Measurements from ENCODE around the gene CYP2D6. TPM values are rescaled to one million over a fixed set of nuclear protein-coding genes. Genes with fewer than 3 reads are reported as not detected.
A peak's percentile ranks its signal among the peaks of the same experiment; 100 is the strongest.

The CYP2D6 gene
- total and polyA plus RNA-seq, 4 experiments from 2014 or later, result 0.23 to 10.7 (median 8.8) TPM; not detected in 1

DNA sequence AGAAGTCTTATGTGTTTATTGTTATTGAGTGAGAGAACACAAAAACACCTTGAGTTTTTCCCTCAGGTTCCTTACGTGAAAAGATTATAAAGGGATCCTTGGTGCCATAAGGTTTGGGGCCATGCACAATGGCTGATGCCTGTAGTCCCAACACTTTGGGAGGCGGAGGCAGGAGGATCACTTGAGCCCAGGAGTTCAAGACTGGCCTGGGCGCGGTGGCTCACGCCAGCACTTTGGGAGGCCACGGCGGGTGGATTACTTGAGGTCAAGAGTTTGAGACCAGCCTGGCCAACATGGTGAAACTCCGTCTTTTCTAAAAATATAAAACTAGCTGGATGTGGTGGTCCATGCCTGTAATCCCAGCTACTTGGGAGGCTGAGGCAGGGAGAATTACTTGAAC is 45.7 kb downstream of the CYP2D6 start:
- intact Hi-C loops (cut with micrococcal nuclease), result no loop called here
- peaks cover 29% of the 10 kb centered on the region for H3K4me1 ChIP-seq (ENCODE audit: insufficient read depth, low read length)
- no peaks in the 10 kb centered on the region for H3K9me3 ChIP-seq (ENCODE audit: control insufficient read depth in 1 of 2, low read length in 2 of 2)
- Mint-ChIP-seq H3K27me3 (no peaks in the 10 kb centered on the region), H3K4me3 (no peak overlapping the region), H3K36me3 (peaks cover 36 to 59% of the 10 kb centered on the region in 2 donors), H3K4me1 (peaks cover 29 to 56% (median 41%) of the 10 kb centered on the region in 4 donors), H3K9me3 (no peaks in the 10 kb centered on the region), H3K27ac (peak overlapping the region in 1 of 7 donors; percentile 59)
- no peak for DNase-seq
- H3K4me3 ChIP-seq (ENCODE audit: low read length in 2 of 2), result no peak overlapping the region
- POLR2A ChIA-PET (ENCODE audit: partially characterized antibody), result interaction anchor here (1.1 kb wide), 1 partner anchor 396 kb away, joined by 4 read pairs; the partner anchor contains the start of gene SNU13
- H3K27ac ChIP-seq (ENCODE audit: low read depth, low read length), result no peak overlapping the region
- no peaks in the 10 kb centered on the region for H3K27me3 ChIP-seq (ENCODE audit: insufficient read depth, low read length)
- H3K36me3 ChIP-seq (ENCODE audit: insufficient read depth, low read length), result peaks cover 46% of the 10 kb centered on the region
- CTCF ChIA-PET (ENCODE audit: partially characterized antibody), result interaction anchor here (1.0 kb wide), 1 partner anchor 9 kb away, joined by 3 read pairs; no protein-coding TSS in a partner anchor

GRCh38 chr22:42083119-42083518 is 47.5 kb downstream of the CYP2D6 start:
- Histone ChIP-seq H3K9me3 (ENCODE audit: control insufficient read depth in 1 of 2, low read length in 2 of 2) (no peaks in the 10 kb centered on the region), H3K4me3 (ENCODE audit: low read length in 2 of 2) (no peak overlapping the region), H3K4me1 (ENCODE audit: insufficient read depth, low read length) (peaks cover 27% of the 10 kb centered on the region), H3K27me3 (ENCODE audit: insufficient read depth, low read length) (no peaks in the 10 kb centered on the region), H3K27ac (ENCODE audit: low read depth, low read length) (no peak overlapping the region), H3K36me3 (ENCODE audit: insufficient read depth, low read length) (peaks cover 46% of the 10 kb centered on the region)
- H3K4me1 Mint-ChIP-seq, result peaks cover 20 to 55% (median 38%) of the 10 kb centered on the region in 4 donors
- no peaks in the 10 kb centered on the region for H3K9me3 Mint-ChIP-seq
- CTCF ChIA-PET (ENCODE audit: partially characterized antibody), result no interaction called here
- H3K4me3 Mint-ChIP-seq, result peak overlapping the region in 1 of 8 donors; percentile 45
- POLR2A ChIA-PET (ENCODE audit: partially characterized antibody), result interaction anchor here (1.2 to 1.3 kb wide), 2 partner anchors 8 to 13 kb away, joined by 3 to 5 read pairs; partner anchors contain the start of gene NAGA
- H3K27ac Mint-ChIP-seq, result peak overlapping the region in 3 of 7 donors; percentile 68 to 78 (median 73)
- no peaks in the 10 kb centered on the region for H3K27me3 Mint-ChIP-seq
- peak in 1 of 5 donors; percentile 4 for DNase-seq
- H3K36me3 Mint-ChIP-seq, result peaks cover 33 to 52% of the 10 kb centered on the region in 2 donors
- intact Hi-C loops (cut with micrococcal nuclease), result no loop called here

GRCh38 chr22:42080287-42080686 is 50.3 kb downstream of the CYP2D6 start:
- H3K4me3 ChIP-seq (ENCODE audit: low read length in 2 of 2), result peak overlapping the region; percentile 70 to 78
- Mint-ChIP-seq H3K27me3 (no peaks in the 10 kb centered on the region), H3K9me3 (no peaks in the 10 kb centered on the region), H3K36me3 (peaks cover 22 to 34% of the 10 kb centered on the region in 2 donors), H3K4me1 (peaks cover 17 to 52% (median 33%) of the 10 kb centered on the region in 4 donors), H3K27ac (peak overlapping the region; percentile 93 to 100 (median 99)), H3K4me3 (peak overlapping the region; percentile 88 to 98 (median 96))
- no peaks in the 10 kb centered on the region for H3K27me3 ChIP-seq (ENCODE audit: insufficient read depth, low read length)
- H3K4me1 ChIP-seq (ENCODE audit: insufficient read depth, low read length), result peaks cover 31% of the 10 kb centered on the region
- no peaks in the 10 kb centered on the region for H3K9me3 ChIP-seq (ENCODE audit: control insufficient read depth in 1 of 2, low read length in 2 of 2)
- DNase-seq, result peak in 1 of 5 donors; percentile 44
- intact Hi-C loops (cut with micrococcal nuclease), result loop anchor here (1.0 kb wide), 1 partner anchor 10 kb away; the partner anchor contains the start of gene NDUFA6
- CTCF ChIA-PET (ENCODE audit: partially characterized antibody), result interaction anchor here (5.6 kb wide), 1 partner anchor 9 kb away, joined by 48 read pairs; the partner anchor contains the start of gene NDUFA6
- H3K36me3 ChIP-seq (ENCODE audit: insufficient read depth, low read length), result peaks cover 25% of the 10 kb centered on the region
- POLR2A ChIA-PET (ENCODE audit: partially characterized antibody), result interaction anchor here (0.6 to 4.4 kb wide), 24 partner anchors 10 to 534 kb away, joined by 3 to 208 read pairs (median 6); partner anchors contain the start of genes CCDC134, CENPM, DESI1 and NAGA
- peak overlapping the region; percentile 97 for H3K27ac ChIP-seq (ENCODE audit: low read depth, low read length)

DNA sequence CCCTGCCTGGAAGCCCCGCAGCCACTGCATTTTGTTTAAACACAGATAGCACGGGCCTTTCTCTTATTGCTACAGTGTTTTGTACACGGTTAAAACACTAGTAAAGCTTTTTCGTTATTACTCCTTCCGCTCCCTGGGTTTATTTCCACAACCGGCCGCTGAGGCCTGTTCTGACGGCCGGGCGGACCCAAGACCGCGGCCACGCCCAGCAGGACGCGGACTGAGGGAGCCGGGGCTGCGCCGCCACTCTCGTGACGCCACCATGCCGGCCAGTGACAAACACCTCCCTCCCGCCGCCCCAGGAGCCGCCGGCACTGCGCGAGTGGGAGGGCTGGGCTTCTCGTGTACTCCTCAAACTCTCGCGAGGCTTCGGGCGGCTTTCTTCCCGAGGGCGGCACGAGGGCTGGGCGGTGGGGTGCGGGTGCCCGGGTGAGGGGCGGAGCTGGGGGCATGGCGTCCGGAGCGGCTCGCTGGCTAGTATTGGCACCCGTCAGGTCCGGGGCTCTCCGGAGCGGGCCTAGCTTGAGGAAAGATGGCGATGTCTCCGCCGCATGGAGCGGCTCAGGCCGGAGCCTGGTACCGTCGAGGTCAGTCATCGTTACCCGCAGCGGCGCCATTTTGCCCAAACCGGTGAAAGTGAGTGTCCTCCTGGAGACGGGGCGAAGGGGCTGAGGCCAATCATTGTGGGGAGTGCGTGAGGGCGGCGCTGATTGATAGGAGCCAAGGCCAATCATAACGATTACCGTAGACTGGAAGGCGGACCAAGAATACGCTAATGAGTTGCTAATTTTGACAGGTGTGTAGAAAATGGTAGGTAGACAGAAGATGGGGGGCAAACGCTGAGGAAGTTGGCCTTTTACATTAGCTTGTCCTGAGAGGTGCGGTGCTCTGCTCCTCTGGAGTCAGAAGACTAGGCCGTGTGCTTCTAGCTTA is 51.0 kb downstream of the CYP2D6 start, which contains the start of gene SMDT1:
TSS of gene SMDT1 (plus strand) at position 382 of the 933 bp plus-strand sequence. CDS start at position 451, 69 bp downstream.
- H3K4me1 ChIP-seq (ENCODE audit: insufficient read depth, low read length), result peaks cover 38% of the 10 kb centered on the region
- H3K9me3 Mint-ChIP-seq, result no peaks in the 10 kb centered on the region
- peak within 1 kb of the TSS; percentile 70 to 78 for H3K4me3 ChIP-seq (ENCODE audit: low read length in 2 of 2)
- ChIA-PET CTCF (ENCODE audit: partially characterized antibody) (interaction anchor here (0.6 to 5.6 kb wide), 3 partner anchors 10 to 359 kb away, joined by 3 to 48 read pairs (median 8); partner anchors contain the start of gene NDUFA6), POLR2A (ENCODE audit: partially characterized antibody) (interaction anchor here (0.6 to 4.4 kb wide), 42 partner anchors 9 to 634 kb away, joined by 3 to 208 read pairs (median 5); partner anchors contain the start of genes CCDC134, CENPM, DESI1 and NAGA)
- peak within 1 kb of the TSS; percentile 93 to 100 (median 99) for H3K27ac Mint-ChIP-seq
- H3K9me3 ChIP-seq (ENCODE audit: control insufficient read depth in 1 of 2, low read length in 2 of 2), result no peaks in the 10 kb centered on the region
- intact Hi-C loops (cut with micrococcal nuclease), result loop anchor here (1.0 to 10.0 kb wide), 5 partner anchors 9 to 535 kb away; partner anchors contain the start of genes NAGA, NDUFA6, POLDIP3 and SNU13
- H3K27me3 ChIP-seq (ENCODE audit: insufficient read depth, low read length), result no peaks in the 10 kb centered on the region
- H3K36me3 ChIP-seq (ENCODE audit: insufficient read depth, low read length), result peaks cover 19% of the 10 kb centered on the region
- H3K36me3 Mint-ChIP-seq, result peaks cover 19 to 27% of the 10 kb centered on the region in 2 donors
- no peaks in the 10 kb centered on the region for H3K27me3 Mint-ChIP-seq
- H3K4me3 Mint-ChIP-seq, result peak within 1 kb of the TSS; percentile 88 to 98 (median 96)
- peaks cover 19 to 58% (median 38%) of the 10 kb centered on the region in 4 donors for H3K4me1 Mint-ChIP-seq
- peak; percentile 98 to 99 (median 99) for DNase-seq
- H3K27ac ChIP-seq (ENCODE audit: low read depth, low read length), result peak within 1 kb of the TSS; percentile 97

GRCh38 chr22:42078469-42079318 is 51.9 kb downstream of the CYP2D6 start:
- Mint-ChIP-seq H3K36me3 (peaks cover 14 to 19% of the 10 kb centered on the region in 2 donors), H3K4me3 (peak overlapping the region; percentile 88 to 98 (median 96)), H3K27ac (peak overlapping the region; percentile 93 to 100 (median 99)), H3K9me3 (no peaks in the 10 kb centered on the region), H3K4me1 (peaks cover 18 to 59% (median 35%) of the 10 kb centered on the region in 4 donors), H3K27me3 (no peaks in the 10 kb centered on the region)
- ChIA-PET POLR2A (ENCODE audit: partially characterized antibody) (interaction anchor here (0.7 to 4.4 kb wide), 32 partner anchors 8 to 633 kb away, joined by 3 to 208 read pairs (median 5); partner anchors contain the start of genes CCDC134, DESI1, NAGA and NDUFA6), CTCF (ENCODE audit: partially characterized antibody) (interaction anchor here (1.0 to 5.6 kb wide), 3 partner anchors 11 to 360 kb away, joined by 3 to 48 read pairs (median 3); partner anchors contain the start of gene NDUFA6)
- intact Hi-C loops (cut with micrococcal nuclease), result loop anchor here (1.0 to 10.0 kb wide), 4 partner anchors 8 to 536 kb away; partner anchors contain the start of genes NAGA, POLDIP3, SNU13 and WBP2NL
- Histone ChIP-seq H3K4me3 (ENCODE audit: low read length in 2 of 2) (peak overlapping the region; percentile 70 to 78), H3K27ac (ENCODE audit: low read depth, low read length) (peak overlapping the region; percentile 97), H3K9me3 (ENCODE audit: control insufficient read depth in 1 of 2, low read length in 2 of 2) (no peaks in the 10 kb centered on the region), H3K27me3 (ENCODE audit: insufficient read depth, low read length) (no peaks in the 10 kb centered on the region), H3K4me1 (ENCODE audit: insufficient read depth, low read length) (peaks cover 42% of the 10 kb centered on the region), H3K36me3 (ENCODE audit: insufficient read depth, low read length) (peaks cover 15% of the 10 kb centered on the region)
- no peak for DNase-seq
